GM12874 (cell line): ENCODE data around the gene TMEM219.

ENCODE experiments used
- CTCF ChIP-seq: IDR thresholded peaks from 2 replicates; pipeline ENCODE4 v1.5.1; 2011; ENCODE audit warnings: low read depth, mild to moderate bottlenecking, control low read depth, low read length, moderate library complexity; ENCODE audit not compliant: insufficient read depth

The TMEM219 gene

GRCh38 chr16:29940656-29941055, 21.2 kb upstream of the TMEM219 start:
- no peak for TF ChIP-seq CTCF

- 0 out of 2 replicates have a peak, but pooled peaks have one; percentile 2 for TF ChIP-seq CTCF
These were observed 17.8 kb upstream of the TMEM219 start for GRCh38 chr16:29943846-29944799.

- no peak for TF ChIP-seq CTCF
These were observed 14.0 kb upstream of the TMEM219 start for GRCh38 chr16:29947897-29948296.

GRCh38 chr16:29950806-29951461, 10.9 kb upstream of the TMEM219 start:
- TF ChIP-seq CTCF, result no peak

GRCh38 chr16:29951625-29952365, 10.1 kb upstream of the TMEM219 start:
- no peak for TF ChIP-seq CTCF

- no peak for TF ChIP-seq CTCF
These were observed 3.1 kb upstream of the TMEM219 start for GRCh38 chr16:29958756-29959155.

GRCh38 chr16:29959293-29959692, 2.6 kb upstream of the TMEM219 start:
- no peak for TF ChIP-seq CTCF
